GM12875 (cell line): ENCODE data around the gene NLN.
A peak's percentile ranks its signal among the peaks of the same experiment; 100 is the strongest.

Source experiments
- H3K4me3 ChIP-seq: one replicate; pipeline ENCODE4 v1.5.1; 2011; ENCODE audit warnings: low read depth, low read length, control low read depth
- TF ChIP-seq, protein P1 (sequence below): IDR thresholded peaks from 2 replicates; pipeline ENCODE4 v1.5.1; 2011; ENCODE audit warnings: low read depth, mild to moderate bottlenecking, control low read depth, inconsistent platforms, low read length, moderate library complexity, borderline replicate concordance; ENCODE audit not compliant: insufficient read depth

The NLN gene

DNA sequence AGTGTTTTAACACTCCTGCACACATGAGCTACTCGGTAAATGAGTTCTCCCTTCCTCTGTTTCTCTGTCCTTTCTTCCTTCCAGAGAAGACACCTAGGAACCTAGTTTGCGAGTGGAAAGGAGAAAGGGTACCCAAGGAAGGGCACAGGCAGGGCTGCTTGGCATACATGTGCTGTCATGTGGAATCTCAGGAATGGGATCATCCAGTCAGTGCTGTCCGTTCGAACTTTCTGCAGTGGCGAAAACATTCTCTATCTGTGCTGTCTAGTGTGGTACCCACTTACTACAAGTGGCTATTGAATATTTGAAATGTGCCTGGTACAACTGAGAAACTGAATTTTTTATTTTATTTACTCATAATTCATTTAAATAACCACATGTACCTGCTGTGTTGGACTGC, 28.0 kb downstream of the NLN start:
- no peak overlapping the region for H3K4me3 ChIP-seq
- TF ChIP-seq, protein P1, sequence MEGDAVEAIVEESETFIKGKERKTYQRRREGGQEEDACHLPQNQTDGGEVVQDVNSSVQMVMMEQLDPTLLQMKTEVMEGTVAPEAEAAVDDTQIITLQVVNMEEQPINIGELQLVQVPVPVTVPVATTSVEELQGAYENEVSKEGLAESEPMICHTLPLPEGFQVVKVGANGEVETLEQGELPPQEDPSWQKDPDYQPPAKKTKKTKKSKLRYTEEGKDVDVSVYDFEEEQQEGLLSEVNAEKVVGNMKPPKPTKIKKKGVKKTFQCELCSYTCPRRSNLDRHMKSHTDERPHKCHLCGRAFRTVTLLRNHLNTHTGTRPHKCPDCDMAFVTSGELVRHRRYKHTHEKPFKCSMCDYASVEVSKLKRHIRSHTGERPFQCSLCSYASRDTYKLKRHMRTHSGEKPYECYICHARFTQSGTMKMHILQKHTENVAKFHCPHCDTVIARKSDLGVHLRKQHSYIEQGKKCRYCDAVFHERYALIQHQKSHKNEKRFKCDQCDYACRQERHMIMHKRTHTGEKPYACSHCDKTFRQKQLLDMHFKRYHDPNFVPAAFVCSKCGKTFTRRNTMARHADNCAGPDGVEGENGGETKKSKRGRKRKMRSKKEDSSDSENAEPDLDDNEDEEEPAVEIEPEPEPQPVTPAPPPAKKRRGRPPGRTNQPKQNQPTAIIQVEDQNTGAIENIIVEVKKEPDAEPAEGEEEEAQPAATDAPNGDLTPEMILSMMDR = no peak

DNA sequence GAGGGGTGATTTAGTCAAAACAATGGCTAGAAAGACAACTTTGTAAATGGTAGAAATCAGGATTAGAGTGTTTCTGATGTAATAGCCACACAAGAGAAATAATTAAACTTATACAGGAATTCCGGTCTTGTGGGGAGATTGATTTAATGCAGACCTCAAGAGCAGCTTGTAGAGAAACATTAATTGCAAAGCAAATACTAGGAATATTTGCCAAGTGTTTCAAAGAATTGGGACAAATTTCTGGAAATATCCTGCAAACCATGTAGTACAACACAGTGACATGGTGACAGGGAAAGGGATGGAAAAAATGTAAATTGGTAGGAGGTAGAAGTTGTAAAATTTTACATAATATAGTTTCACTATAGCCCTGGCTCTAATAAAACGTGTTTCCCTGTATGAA, 28.9 kb downstream of the NLN start:
- H3K4me3 ChIP-seq = no peak overlapping the region
- TF ChIP-seq, protein P1 = no peak

DNA sequence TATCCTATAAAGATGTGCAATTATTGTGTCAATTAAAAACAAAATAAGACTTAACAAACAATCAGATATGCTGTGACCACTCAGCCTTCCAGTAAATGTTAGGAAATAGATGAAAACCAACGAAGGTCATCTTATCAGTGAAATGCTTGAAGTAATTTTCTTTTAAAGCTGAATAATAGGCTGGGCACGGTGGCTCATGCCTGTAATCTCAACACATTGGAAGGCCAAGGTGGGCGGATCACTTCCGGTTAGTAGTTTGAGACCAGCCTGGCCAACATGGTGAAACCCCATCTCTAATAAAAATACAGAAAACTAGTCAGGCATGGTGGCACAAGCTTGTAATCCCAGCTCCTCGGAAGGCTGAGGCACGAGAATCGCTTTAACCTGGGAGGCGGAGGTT, 31.2 kb downstream of the NLN start:
- TF ChIP-seq, protein P1 = no peak
- H3K4me3 ChIP-seq = no peak overlapping the region

DNA sequence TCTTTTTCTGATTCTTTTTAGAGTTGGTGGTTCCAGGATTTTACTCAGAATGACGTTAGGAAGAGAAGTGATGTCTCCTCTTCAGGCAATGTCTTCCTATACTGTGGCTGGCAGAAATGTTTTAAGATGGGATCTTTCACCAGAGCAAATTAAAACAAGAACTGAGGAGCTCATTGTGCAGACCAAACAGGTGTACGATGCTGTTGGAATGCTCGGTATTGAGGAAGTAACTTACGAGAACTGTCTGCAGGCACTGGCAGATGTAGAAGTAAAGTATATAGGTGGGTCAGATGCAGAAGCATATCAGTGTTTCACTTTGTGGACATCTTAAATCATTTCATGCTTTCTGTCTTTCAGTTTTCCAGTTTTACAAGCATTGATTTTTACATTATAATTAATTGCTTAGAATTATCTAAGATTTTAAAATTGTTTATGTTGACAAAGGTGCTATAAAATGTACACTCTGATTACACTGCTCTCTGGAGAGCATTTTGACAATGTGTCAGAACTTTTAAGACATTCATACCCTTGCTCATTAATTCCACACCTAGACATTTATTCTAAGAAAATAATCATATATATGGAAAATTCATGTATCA, 36.6 kb downstream of the NLN start:
- no peak overlapping the region for H3K4me3 ChIP-seq
- TF ChIP-seq, protein P1 = no peak

DNA sequence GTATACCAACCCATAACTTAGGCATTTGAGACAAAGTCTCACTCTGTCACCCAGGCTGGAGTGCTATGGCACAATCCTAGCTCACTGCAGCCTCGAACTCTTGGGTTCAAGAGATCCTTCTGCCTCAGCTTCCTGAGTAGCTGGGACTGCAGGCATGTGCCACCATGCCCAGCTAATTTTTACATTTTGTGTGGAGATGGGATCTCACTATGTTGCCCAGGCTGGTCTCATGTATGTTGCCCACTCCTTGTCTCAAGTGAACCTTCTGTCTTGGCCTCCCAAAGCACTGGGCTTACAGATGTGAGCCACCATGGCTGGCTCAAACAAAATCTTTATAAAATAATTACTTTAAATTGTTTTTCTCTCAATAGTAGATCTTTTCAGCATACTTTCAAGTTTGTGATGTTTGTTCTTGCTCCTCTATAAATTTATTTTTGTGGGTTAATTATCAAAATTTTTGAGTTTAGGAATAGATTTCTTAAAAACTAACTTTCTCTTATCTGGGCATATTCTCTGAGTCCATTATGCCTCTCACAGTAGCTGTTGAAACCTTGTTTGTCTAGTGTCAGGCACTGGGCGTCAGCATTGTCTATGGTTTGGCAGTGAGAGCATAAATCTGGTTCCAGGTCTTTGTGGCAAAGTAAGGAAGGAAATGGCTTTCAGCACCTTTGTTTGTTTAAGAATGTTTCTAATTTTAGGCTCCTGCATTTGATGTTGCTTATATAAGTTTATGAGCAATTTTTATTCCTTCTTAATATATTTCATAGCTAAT, 38.7 kb downstream of the NLN start:
- H3K4me3 ChIP-seq = no peak overlapping the region
- TF ChIP-seq, protein P1 = peak; percentile 30; the same call in 1 of the 2 replicates

DNA sequence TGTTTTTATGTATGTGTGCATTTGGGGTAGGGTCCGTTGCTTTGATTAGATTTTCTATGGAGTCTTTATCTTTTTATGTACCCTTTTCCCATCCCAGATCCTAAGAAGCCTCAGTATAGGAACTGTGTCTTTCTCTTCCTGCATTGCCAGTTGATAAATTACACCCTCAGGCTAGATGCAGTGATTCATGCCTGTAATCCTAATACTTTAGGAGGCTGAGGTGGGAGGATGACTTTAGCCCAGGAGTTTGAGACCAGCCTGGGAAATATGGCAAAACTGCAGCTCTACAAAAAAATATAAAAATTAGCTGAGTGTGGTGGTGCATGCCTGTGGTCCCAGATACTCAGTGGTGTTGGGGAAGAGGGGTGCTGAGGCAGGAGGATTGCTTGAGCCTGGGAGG, 40.2 kb downstream of the NLN start:
- H3K4me3 ChIP-seq = no peak overlapping the region
- TF ChIP-seq, protein P1 = no peak

DNA sequence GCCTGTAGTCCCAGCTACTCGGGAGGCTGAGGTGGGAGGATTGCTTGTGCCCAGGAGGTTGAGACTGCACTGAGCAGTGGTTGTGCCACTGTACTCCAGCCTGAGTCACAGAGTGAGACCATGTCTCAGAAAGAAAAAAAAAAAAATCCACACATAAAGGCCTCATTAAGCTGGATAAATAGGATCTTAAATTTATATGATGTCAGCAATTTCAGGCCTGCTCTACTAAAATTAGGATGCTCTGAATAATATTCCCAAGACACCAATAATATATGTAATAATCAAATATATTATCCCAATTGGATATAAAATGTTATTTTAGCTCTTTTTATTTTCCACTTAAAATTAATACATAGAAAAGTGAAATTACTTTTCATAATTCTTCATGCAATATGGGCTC, 43.6 kb downstream of the NLN start:
- TF ChIP-seq, protein P1 = no peak
- no peak overlapping the region for H3K4me3 ChIP-seq
